ENCODE results near the gene PRELID1.
"Not testable (repeated sequence)": the region's sequence is repeated elsewhere in the genome, so short reads cannot be mapped to it uniquely, and the experiment has no call there.

Gene PRELID1

GRCh38 chr5:177335701-177336065, 32.1 kb downstream of the PRELID1 start:
- Histone ChIP-seq H3K9ac (ENCODE audit: low read length) (no peak overlapping the region), H3K4me1 (ENCODE audit: control insufficient read depth, insufficient read depth, low read length) (no peaks in the 10 kb centered on the region), H3K4me3 (ENCODE audit: low read length) (no peak overlapping the region), H3K27me3 (ENCODE audit: control insufficient read depth, insufficient read depth, low read length) (no peaks in the 10 kb centered on the region), H3K27ac (ENCODE audit: low read depth, low read length) (no peak overlapping the region), H3K36me3 (ENCODE audit: control insufficient read depth, insufficient read depth, low read length) (peaks cover 56% of the 10 kb centered on the region)

- no peak overlapping the region for H3K9ac ChIP-seq (ENCODE audit: low read length)
- H3K36me3 ChIP-seq (ENCODE audit: control insufficient read depth, insufficient read depth, low read length): peaks cover 53% of the 10 kb centered on the region
- no peaks in the 10 kb centered on the region for H3K4me1 ChIP-seq (ENCODE audit: control insufficient read depth, insufficient read depth, low read length)
- no peak overlapping the region for H3K4me3 ChIP-seq (ENCODE audit: low read length)
- no peaks in the 10 kb centered on the region for H3K27me3 ChIP-seq (ENCODE audit: control insufficient read depth, insufficient read depth, low read length)
- H3K27ac ChIP-seq (ENCODE audit: low read depth, low read length): no peak overlapping the region
Measured at GRCh38 chr5:177336112-177336511, 32.5 kb downstream of the PRELID1 start.

GRCh38 chr5:177336603-177337494, 33.2 kb downstream of the PRELID1 start:
- Histone ChIP-seq H3K27me3 (ENCODE audit: control insufficient read depth, insufficient read depth, low read length) (no peaks in the 10 kb centered on the region), H3K9ac (ENCODE audit: low read length) (no peak overlapping the region), H3K36me3 (ENCODE audit: control insufficient read depth, insufficient read depth, low read length) (peaks cover 53% of the 10 kb centered on the region), H3K27ac (ENCODE audit: low read depth, low read length) (no peak overlapping the region), H3K4me3 (ENCODE audit: low read length) (no peak overlapping the region), H3K4me1 (ENCODE audit: control insufficient read depth, insufficient read depth, low read length) (no peaks in the 10 kb centered on the region)

GRCh38 chr5:177338251-177339106, 34.9 kb downstream of the PRELID1 start:
- H3K36me3 ChIP-seq (ENCODE audit: control insufficient read depth, insufficient read depth, low read length): peaks cover 42% of the 10 kb centered on the region
- H3K4me1 ChIP-seq (ENCODE audit: control insufficient read depth, insufficient read depth, low read length): no peaks in the 10 kb centered on the region
- no peak overlapping the region for H3K4me3 ChIP-seq (ENCODE audit: low read length)
- no peak overlapping the region for H3K27ac ChIP-seq (ENCODE audit: low read depth, low read length)
- no peak overlapping the region for H3K9ac ChIP-seq (ENCODE audit: low read length)
- H3K27me3 ChIP-seq (ENCODE audit: control insufficient read depth, insufficient read depth, low read length): no peaks in the 10 kb centered on the region

- Histone ChIP-seq H3K27me3 (ENCODE audit: control insufficient read depth, insufficient read depth, low read length) (no peaks in the 10 kb centered on the region), H3K9ac (ENCODE audit: low read length) (no peak overlapping the region), H3K4me1 (ENCODE audit: control insufficient read depth, insufficient read depth, low read length) (no peaks in the 10 kb centered on the region), H3K27ac (ENCODE audit: low read depth, low read length) (no peak overlapping the region), H3K4me3 (ENCODE audit: low read length) (no peak overlapping the region), H3K36me3 (ENCODE audit: control insufficient read depth, insufficient read depth, low read length) (peaks cover 35% of the 10 kb centered on the region)
Measured at GRCh38 chr5:177339107-177339638, 35.6 kb downstream of the PRELID1 start.

GRCh38 chr5:177343000-177343399, 39.4 kb downstream of the PRELID1 start:
- not testable (repeated sequence) for H3K36me3 ChIP-seq (ENCODE audit: control insufficient read depth, insufficient read depth, low read length); H3K27ac ChIP-seq (ENCODE audit: low read depth, low read length); H3K27me3 ChIP-seq (ENCODE audit: control insufficient read depth, insufficient read depth, low read length); H3K4me1 ChIP-seq (ENCODE audit: control insufficient read depth, insufficient read depth, low read length); H3K4me3 ChIP-seq (ENCODE audit: low read length); H3K9ac ChIP-seq (ENCODE audit: low read length)

- Histone ChIP-seq H3K27ac (ENCODE audit: low read depth, low read length) (no peak overlapping the region), H3K9ac (ENCODE audit: low read length) (no peak overlapping the region), H3K27me3 (ENCODE audit: control insufficient read depth, insufficient read depth, low read length) (no peaks in the 10 kb centered on the region), H3K4me3 (ENCODE audit: low read length) (no peak overlapping the region), H3K4me1 (ENCODE audit: control insufficient read depth, insufficient read depth, low read length) (no peaks in the 10 kb centered on the region), H3K36me3 (ENCODE audit: control insufficient read depth, insufficient read depth, low read length) (peaks cover 7% of the 10 kb centered on the region)
Measured at GRCh38 chr5:177343777-177344176, 40.2 kb downstream of the PRELID1 start.

- Histone ChIP-seq H3K4me3 (ENCODE audit: low read length) (no peak overlapping the region), H3K27me3 (ENCODE audit: control insufficient read depth, insufficient read depth, low read length) (no peaks in the 10 kb centered on the region), H3K27ac (ENCODE audit: low read depth, low read length) (no peak overlapping the region), H3K36me3 (ENCODE audit: control insufficient read depth, insufficient read depth, low read length) (peaks cover 7% of the 10 kb centered on the region), H3K9ac (ENCODE audit: low read length) (no peak overlapping the region), H3K4me1 (ENCODE audit: control insufficient read depth, insufficient read depth, low read length) (no peaks in the 10 kb centered on the region)
Measured at GRCh38 chr5:177344891-177345290, 41.3 kb downstream of the PRELID1 start.

GRCh38 chr5:177346820-177347219, 43.2 kb downstream of the PRELID1 start:
- H3K36me3 ChIP-seq (ENCODE audit: control insufficient read depth, insufficient read depth, low read length): peaks cover 7% of the 10 kb centered on the region
- no peak overlapping the region for H3K27ac ChIP-seq (ENCODE audit: low read depth, low read length)
- no peak overlapping the region for H3K4me3 ChIP-seq (ENCODE audit: low read length)
- no peak overlapping the region for H3K9ac ChIP-seq (ENCODE audit: low read length)
- peaks cover 7% of the 10 kb centered on the region for H3K4me1 ChIP-seq (ENCODE audit: control insufficient read depth, insufficient read depth, low read length)
- no peaks in the 10 kb centered on the region for H3K27me3 ChIP-seq (ENCODE audit: control insufficient read depth, insufficient read depth, low read length)

- peaks cover 9% of the 10 kb centered on the region for H3K4me1 ChIP-seq (ENCODE audit: control insufficient read depth, insufficient read depth, low read length)
Measured at GRCh38 chr5:177347699-177348098, 44.1 kb downstream of the PRELID1 start.

GRCh38 chr5:177349362-177349647, 45.7 kb downstream of the PRELID1 start:
- Histone ChIP-seq H3K4me1 (ENCODE audit: control insufficient read depth, insufficient read depth, low read length) (peaks cover 9% of the 10 kb centered on the region), H3K9ac (ENCODE audit: low read length) (no peak overlapping the region), H3K36me3 (ENCODE audit: control insufficient read depth, insufficient read depth, low read length) (peaks cover 7% of the 10 kb centered on the region), H3K27me3 (ENCODE audit: control insufficient read depth, insufficient read depth, low read length) (no peaks in the 10 kb centered on the region), H3K27ac (ENCODE audit: low read depth, low read length) (no peak overlapping the region), H3K4me3 (ENCODE audit: low read length) (no peak overlapping the region)

More at GRCh38 chr5:177347699-177348098, 44.1 kb downstream of the PRELID1 start:
- Histone ChIP-seq H3K27me3 (ENCODE audit: control insufficient read depth, insufficient read depth, low read length) (no peaks in the 10 kb centered on the region), H3K27ac (ENCODE audit: low read depth, low read length) (no peak overlapping the region), H3K36me3 (ENCODE audit: control insufficient read depth, insufficient read depth, low read length) (peaks cover 7% of the 10 kb centered on the region), H3K4me3 (ENCODE audit: low read length) (no peak overlapping the region), H3K9ac (ENCODE audit: low read length) (no peak overlapping the region)

GRCh38 chr5:177349762-177350161, 46.2 kb downstream of the PRELID1 start:
- Histone ChIP-seq H3K36me3 (ENCODE audit: control insufficient read depth, insufficient read depth, low read length) (peaks cover 7% of the 10 kb centered on the region), H3K4me3 (ENCODE audit: low read length) (no peak overlapping the region), H3K27me3 (ENCODE audit: control insufficient read depth, insufficient read depth, low read length) (no peaks in the 10 kb centered on the region), H3K4me1 (ENCODE audit: control insufficient read depth, insufficient read depth, low read length) (peaks cover 9% of the 10 kb centered on the region), H3K9ac (ENCODE audit: low read length) (no peak overlapping the region), H3K27ac (ENCODE audit: low read depth, low read length) (no peak overlapping the region)

Data from rectal smooth muscle tissue (tissue), 1 donor.